GM23338 (cell line): ENCODE results near the gene OGFRL1. TPM values are rescaled to one million over a fixed set of nuclear protein-coding genes. Genes with fewer than 3 reads are reported as not detected.
A peak's percentile ranks its signal among the peaks of the same experiment; 100 is the strongest.

Source experiments
- ATAC-seq: fragments of 200-7000 bp; cut with Tn5 transposase; 3 replicates; pipeline ENCODE4 v1.9.1; 2020
- DNase-seq: peaks from one replicate; pipeline ENCODE4 v3.0.0-alpha.2; 2015; ENCODE audit warnings: low spot score
- H2AFZ ChIP-seq: fragments of 200-600 bp; sonication (generic); 2 replicates; pipeline ENCODE4 v1.8.0; 2016; ENCODE audit warnings: antibody characterized with exemption, mild to moderate bottlenecking, moderate library complexity
- H3F3A ChIP-seq: fragments of 200-600 bp; sonication (generic); replicated peaks from 2 replicates; pipeline ENCODE4 v1.8.0; 2017; ENCODE audit warnings: antibody characterized with exemption, mixed run types, low read depth
- H3K27ac ChIP-seq: fragments of 200-600 bp; sonication (generic); 2 replicates; pipeline ENCODE4 v1.6.1; 2016; ENCODE audit warnings: low read depth
- H3K27me3 ChIP-seq: fragments of 200-600 bp; sonication (generic); 2 replicates; pipeline ENCODE4 v1.8.0; 2016; ENCODE audit warnings: mild to moderate bottlenecking, mixed run types, moderate library complexity; ENCODE audit not compliant: insufficient read depth
- H3K36me3 ChIP-seq: fragments of 200-600 bp; sonication (generic); 2 replicates; pipeline ENCODE4 v1.8.0; 2016; ENCODE audit warnings: mild to moderate bottlenecking; ENCODE audit not compliant: insufficient read depth
- H3K4me1 ChIP-seq: fragments of 200-600 bp; sonication (generic); 2 replicates; pipeline ENCODE4 v1.8.0; 2016; ENCODE audit warnings: mild to moderate bottlenecking, moderate library complexity; ENCODE audit not compliant: insufficient read depth
- H3K4me2 ChIP-seq: fragments of 200-600 bp; sonication (generic); 2 replicates; pipeline ENCODE4 v1.7.1; 2017; ENCODE audit warnings: mixed run types
- H3K4me3 ChIP-seq: fragments of 200-600 bp; sonication (generic); 2 replicates; pipeline ENCODE4 v1.6.1; 2016; ENCODE audit warnings: mixed run types
- H3K79me2 ChIP-seq: fragments of 200-600 bp; sonication (generic); replicated peaks from 2 replicates; pipeline ENCODE4 v1.8.0; 2017; ENCODE audit warnings: mild to moderate bottlenecking; ENCODE audit not compliant: insufficient read depth
- H3K9me2 ChIP-seq: fragments of 200-600 bp; sonication (generic); 2 replicates; pipeline ENCODE4 v1.8.0; 2017; ENCODE audit not compliant: insufficient read depth
- H4K20me1 ChIP-seq: fragments of 200-600 bp; sonication (generic); replicated peaks from 2 replicates; pipeline ENCODE4 v1.8.0; 2017; ENCODE audit warnings: mild to moderate bottlenecking; ENCODE audit not compliant: insufficient read depth
- H3K27ac Mint-ChIP-seq: 2 replicates; pipeline ENCODE4 v1.8.0; 2020; ENCODE audit warnings: inconsistent platforms, mild to moderate bottlenecking, moderate library complexity, mixed read lengths
- H3K27me3 Mint-ChIP-seq: 3 replicates; pipeline ENCODE4 v1.8.0; 2022; ENCODE audit warnings: low read depth, mild to moderate bottlenecking, moderate library complexity, mixed read lengths, inconsistent platforms; ENCODE audit not compliant: insufficient read depth, poor library complexity
- H3K36me3 Mint-ChIP-seq: 3 replicates; pipeline ENCODE4 v1.8.0; 2021; ENCODE audit warnings: low read depth, mild to moderate bottlenecking, inconsistent platforms, moderate library complexity, mixed read lengths
- H3K4me1 Mint-ChIP-seq: 3 replicates; pipeline ENCODE4 v1.8.0; 2020; ENCODE audit warnings: mild to moderate bottlenecking, inconsistent platforms, mixed read lengths
- H3K4me3 Mint-ChIP-seq: 3 replicates; pipeline ENCODE4 v1.8.0; 2021; ENCODE audit warnings: moderate library complexity, mild to moderate bottlenecking, inconsistent platforms, mixed read lengths
- H3K9me3 Mint-ChIP-seq: 3 replicates; pipeline ENCODE4 v1.8.0; 2020; ENCODE audit warnings: moderate library complexity, mild to moderate bottlenecking, inconsistent platforms, mixed read lengths
- CREB1 ChIP-seq: fragments of 250-450 bp; sonication (Bioruptor Pico); IDR thresholded peaks from 2 replicates; pipeline ENCODE4 v1.5.0; 2020; ENCODE audit warnings: low read depth, mild to moderate bottlenecking, moderate library complexity
- EZH2phosphoT487 ChIP-seq: fragments of 200-600 bp; sonication (generic); IDR thresholded peaks from one replicate; pipeline ENCODE4 v1.8.1; 2018; ENCODE audit warnings: antibody characterized with exemption; ENCODE audit not compliant: unreplicated experiment
- JUNB ChIP-seq: IDR thresholded peaks from one replicate; pipeline ENCODE4 v1.6.1; 2016; ENCODE audit warnings: antibody characterized with exemption; ENCODE audit not compliant: unreplicated experiment
- NANOG ChIP-seq: IDR thresholded peaks from 2 replicates; pipeline ENCODE4 v1.6.1; 2016; ENCODE audit warnings: antibody characterized with exemption, borderline replicate concordance
- POLR2AphosphoS5 ChIP-seq: IDR thresholded peaks from 2 replicates; pipeline ENCODE4 v1.6.1; 2016; ENCODE audit warnings: antibody characterized with exemption, low read depth
- ZNF331 ChIP-seq: fragments of 250-450 bp; sonication (Bioruptor Pico); IDR thresholded peaks from 2 replicates; pipeline ENCODE4 v1.5.0; 2020; ENCODE audit warnings: low read depth, mild to moderate bottlenecking, moderate library complexity
- polyA plus RNA-seq: library from polyadenylated mRNA; unstranded; fragments of >200 nt; fragmentation: Nextera tagmentation; extraction: Ambion mirVana; gene quantifications from 2 replicates; pipeline ENCODE4 v1.2.1, GENCODE V29; 2016
- total RNA-seq: library from RNA; depleted of rRNA; stranded (reverse); fragments of >200 nt; shearing (Covaris generic); gene quantifications from 2 replicates; pipeline ENCODE4 v1.2.3, GENCODE V29; 2014
- TF ChIP-seq, protein P1 (sequence below): fragments of 250-450 bp; sonication (Bioruptor Pico); IDR thresholded peaks from 2 replicates; pipeline ENCODE4 v1.5.0; 2020; ENCODE audit warnings: mild to moderate bottlenecking, moderate library complexity
- TF ChIP-seq, protein P2 (sequence below): IDR thresholded peaks from 2 replicates; pipeline ENCODE4 v1.6.1; 2016; ENCODE audit warnings: antibody characterized with exemption

The OGFRL1 gene
- total and polyA plus RNA-seq, 2 experiments from 2014 or later = 4.2 to 10.0 TPM

- H3F3A ChIP-seq = no peaks in the 10 kb centered on the region
- H3K4me3 ChIP-seq = no peak overlapping the region
- H3K27ac Mint-ChIP-seq = no peak overlapping the region
- no peak overlapping the region for H3K4me3 Mint-ChIP-seq
- ATAC-seq = peak; percentile 45; the same call in 2 of the 3 replicates
- H3K4me1 Mint-ChIP-seq = peaks cover 28% of the 10 kb centered on the region
- H3K27me3 ChIP-seq = no peaks in the 10 kb centered on the region
- peaks cover 30% of the 10 kb centered on the region for H3K4me1 ChIP-seq
- DNase-seq = peak; percentile 41
- no peaks in the 10 kb centered on the region for H3K9me3 Mint-ChIP-seq
- no peaks in the 10 kb centered on the region; the same call in 2 of the 3 replicates for H3K36me3 Mint-ChIP-seq
- H3K4me2 ChIP-seq = 0 out of 2 replicates have a peak overlapping the region, but pooled peaks have one; percentile 13
- H3K36me3 ChIP-seq = no peaks in the 10 kb centered on the region
- TF ChIP-seq NANOG (peak; percentile 12; the same call in 1 of the 2 replicates), ZNF331 (no peak)
- TF ChIP-seq, protein P1, sequence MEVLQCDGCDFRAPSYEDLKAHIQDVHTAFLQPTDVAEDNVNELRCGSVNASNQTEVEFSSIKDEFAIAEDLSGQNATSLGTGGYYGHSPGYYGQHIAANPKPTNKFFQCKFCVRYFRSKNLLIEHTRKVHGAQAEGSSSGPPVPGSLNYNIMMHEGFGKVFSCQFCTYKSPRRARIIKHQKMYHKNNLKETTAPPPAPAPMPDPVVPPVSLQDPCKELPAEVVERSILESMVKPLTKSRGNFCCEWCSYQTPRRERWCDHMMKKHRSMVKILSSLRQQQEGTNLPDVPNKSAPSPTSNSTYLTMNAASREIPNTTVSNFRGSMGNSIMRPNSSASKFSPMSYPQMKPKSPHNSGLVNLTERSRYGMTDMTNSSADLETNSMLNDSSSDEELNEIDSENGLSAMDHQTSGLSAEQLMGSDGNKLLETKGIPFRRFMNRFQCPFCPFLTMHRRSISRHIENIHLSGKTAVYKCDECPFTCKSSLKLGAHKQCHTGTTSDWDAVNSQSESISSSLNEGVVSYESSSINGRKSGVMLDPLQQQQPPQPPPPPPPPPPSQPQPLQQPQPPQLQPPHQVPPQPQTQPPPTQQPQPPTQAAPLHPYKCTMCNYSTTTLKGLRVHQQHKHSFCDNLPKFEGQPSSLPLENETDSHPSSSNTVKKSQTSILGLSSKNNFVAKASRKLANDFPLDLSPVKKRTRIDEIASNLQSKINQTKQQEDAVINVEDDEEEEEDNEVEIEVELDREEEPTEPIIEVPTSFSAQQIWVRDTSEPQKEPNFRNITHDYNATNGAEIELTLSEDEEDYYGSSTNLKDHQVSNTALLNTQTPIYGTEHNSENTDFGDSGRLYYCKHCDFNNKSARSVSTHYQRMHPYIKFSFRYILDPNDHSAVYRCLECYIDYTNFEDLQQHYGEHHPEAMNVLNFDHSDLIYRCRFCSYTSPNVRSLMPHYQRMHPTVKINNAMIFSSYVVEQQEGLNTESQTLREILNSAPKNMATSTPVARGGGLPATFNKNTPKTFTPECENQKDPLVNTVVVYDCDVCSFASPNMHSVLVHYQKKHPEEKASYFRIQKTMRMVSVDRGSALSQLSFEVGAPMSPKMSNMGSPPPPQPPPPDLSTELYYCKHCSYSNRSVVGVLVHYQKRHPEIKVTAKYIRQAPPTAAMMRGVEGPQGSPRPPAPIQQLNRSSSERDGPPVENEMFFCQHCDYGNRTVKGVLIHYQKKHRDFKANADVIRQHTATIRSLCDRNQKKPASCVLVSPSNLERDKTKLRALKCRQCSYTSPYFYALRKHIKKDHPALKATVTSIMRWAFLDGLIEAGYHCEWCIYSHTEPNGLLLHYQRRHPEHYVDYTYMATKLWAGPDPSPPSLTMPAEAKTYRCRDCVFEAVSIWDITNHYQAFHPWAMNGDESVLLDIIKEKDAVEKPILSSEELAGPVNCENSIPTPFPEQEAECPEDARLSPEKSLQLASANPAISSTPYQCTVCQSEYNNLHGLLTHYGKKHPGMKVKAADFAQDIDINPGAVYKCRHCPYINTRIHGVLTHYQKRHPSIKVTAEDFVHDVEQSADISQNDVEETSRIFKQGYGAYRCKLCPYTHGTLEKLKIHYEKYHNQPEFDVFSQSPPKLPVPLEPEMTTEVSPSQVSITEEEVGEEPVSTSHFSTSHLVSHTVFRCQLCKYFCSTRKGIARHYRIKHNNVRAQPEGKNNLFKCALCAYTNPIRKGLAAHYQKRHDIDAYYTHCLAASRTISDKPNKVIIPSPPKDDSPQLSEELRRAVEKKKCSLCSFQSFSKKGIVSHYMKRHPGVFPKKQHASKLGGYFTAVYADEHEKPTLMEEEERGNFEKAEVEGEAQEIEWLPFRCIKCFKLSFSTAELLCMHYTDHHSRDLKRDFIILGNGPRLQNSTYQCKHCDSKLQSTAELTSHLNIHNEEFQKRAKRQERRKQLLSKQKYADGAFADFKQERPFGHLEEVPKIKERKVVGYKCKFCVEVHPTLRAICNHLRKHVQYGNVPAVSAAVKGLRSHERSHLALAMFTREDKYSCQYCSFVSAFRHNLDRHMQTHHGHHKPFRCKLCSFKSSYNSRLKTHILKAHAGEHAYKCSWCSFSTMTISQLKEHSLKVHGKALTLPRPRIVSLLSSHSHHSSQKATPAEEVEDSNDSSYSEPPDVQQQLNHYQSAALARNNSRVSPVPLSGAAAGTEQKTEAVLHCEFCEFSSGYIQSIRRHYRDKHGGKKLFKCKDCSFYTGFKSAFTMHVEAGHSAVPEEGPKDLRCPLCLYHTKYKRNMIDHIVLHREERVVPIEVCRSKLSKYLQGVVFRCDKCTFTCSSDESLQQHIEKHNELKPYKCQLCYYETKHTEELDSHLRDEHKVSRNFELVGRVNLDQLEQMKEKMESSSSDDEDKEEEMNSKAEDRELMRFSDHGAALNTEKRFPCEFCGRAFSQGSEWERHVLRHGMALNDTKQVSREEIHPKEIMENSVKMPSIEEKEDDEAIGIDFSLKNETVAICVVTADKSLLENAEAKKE = no peak
- H3K79me2 ChIP-seq = no peaks in the 10 kb centered on the region
- H2AFZ ChIP-seq = no peak overlapping the region
- no peaks in the 10 kb centered on the region for H4K20me1 ChIP-seq
- peaks cover 2% of the 10 kb centered on the region for H3K27me3 Mint-ChIP-seq
- H3K9me2 ChIP-seq = no peaks in the 10 kb centered on the region
- no peak overlapping the region for H3K27ac ChIP-seq
These were observed 40.3 kb upstream of the OGFRL1 start for GRCh38 chr6:71248306-71248765.

DNA sequence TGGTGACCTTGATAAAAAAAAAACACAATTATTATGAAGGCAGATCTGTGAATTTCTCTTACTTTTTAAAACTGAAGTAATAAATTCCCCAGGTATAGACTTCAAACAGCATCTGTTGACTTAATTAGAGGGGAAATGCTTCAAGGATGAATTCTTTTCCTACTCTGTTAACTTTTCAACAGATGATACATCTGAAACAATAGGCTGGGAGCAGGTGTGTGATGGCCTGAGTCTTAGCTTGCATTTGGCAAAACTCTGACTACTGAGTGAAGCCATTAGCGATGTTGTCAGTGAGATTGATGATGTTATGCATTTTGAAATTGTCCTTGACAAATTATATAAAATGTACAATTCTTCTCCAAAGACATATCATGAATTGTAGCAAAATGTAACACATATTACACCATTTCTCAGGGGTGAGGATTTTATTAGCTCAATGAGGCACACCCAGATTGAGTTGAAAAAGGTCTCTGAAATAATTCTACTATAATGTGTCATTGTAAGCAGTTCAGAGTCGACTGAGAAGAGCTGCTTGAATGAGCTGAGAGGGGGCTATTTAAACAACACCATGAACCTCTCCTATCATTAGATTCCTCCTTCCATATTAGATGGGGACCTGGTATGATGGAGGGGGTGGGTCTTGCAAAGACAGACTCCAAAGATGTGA is 39.6 kb upstream of the OGFRL1 start:
- Mint-ChIP-seq H3K9me3 (no peaks in the 10 kb centered on the region), H3K27me3 (peaks cover 2% of the 10 kb centered on the region), H3K4me1 (peaks cover 33% of the 10 kb centered on the region), H3K36me3 (no peaks in the 10 kb centered on the region; the same call in 2 of the 3 replicates), H3K4me3 (no peak overlapping the region), H3K27ac (no peak overlapping the region)
- no peaks in the 10 kb centered on the region for H3K79me2 ChIP-seq
- no peak for DNase-seq
- no peak for ATAC-seq
- H3K27ac ChIP-seq = no peak overlapping the region
- no peaks in the 10 kb centered on the region for H3K36me3 ChIP-seq
- no peaks in the 10 kb centered on the region for H4K20me1 ChIP-seq
- no peak overlapping the region for H3K4me3 ChIP-seq
- H3F3A ChIP-seq = no peaks in the 10 kb centered on the region
- H3K4me1 ChIP-seq = peaks cover 30% of the 10 kb centered on the region
- H3K9me2 ChIP-seq = no peaks in the 10 kb centered on the region
- H2AFZ ChIP-seq = no peak overlapping the region
- 0 out of 2 replicates have a peak overlapping the region, but pooled peaks have one; percentile 13 for H3K4me2 ChIP-seq
- H3K27me3 ChIP-seq = no peaks in the 10 kb centered on the region
- TF ChIP-seq ZNF331 (no peak), CREB1 (CRISPR knock-in tag) (no peak), POLR2AphosphoS5 (no peak), JUNB (no peak), EZH2phosphoT487 (no peak)
- TF ChIP-seq, protein P2, sequence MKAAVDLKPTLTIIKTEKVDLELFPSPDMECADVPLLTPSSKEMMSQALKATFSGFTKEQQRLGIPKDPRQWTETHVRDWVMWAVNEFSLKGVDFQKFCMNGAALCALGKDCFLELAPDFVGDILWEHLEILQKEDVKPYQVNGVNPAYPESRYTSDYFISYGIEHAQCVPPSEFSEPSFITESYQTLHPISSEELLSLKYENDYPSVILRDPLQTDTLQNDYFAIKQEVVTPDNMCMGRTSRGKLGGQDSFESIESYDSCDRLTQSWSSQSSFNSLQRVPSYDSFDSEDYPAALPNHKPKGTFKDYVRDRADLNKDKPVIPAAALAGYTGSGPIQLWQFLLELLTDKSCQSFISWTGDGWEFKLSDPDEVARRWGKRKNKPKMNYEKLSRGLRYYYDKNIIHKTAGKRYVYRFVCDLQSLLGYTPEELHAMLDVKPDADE = no peak
